Peyer's patch (tissue), 4 donors: ENCODE measurements around the gene PRSS56. TPM values are rescaled to one million over a fixed set of nuclear protein-coding genes. Genes with fewer than 3 reads are reported as not detected.

Source experiments
- DNase-seq, 3 donors: peaks; one replicate each; pipeline ENCODE4 v3.0.0-alpha.2; 2017 to 2019
- H3K27ac ChIP-seq, 4 donors: fragments of 200-600 bp; sonication (generic); one replicate each; pipeline ENCODE4 v1.5.1; 2016 to 2019
- H3K27me3 ChIP-seq, 2 donors: fragments of 200-600 bp; sonication (generic); one replicate each; pipeline ENCODE4 v1.5.1; 2019
- H3K36me3 ChIP-seq, 3 donors: fragments of 200-600 bp; sonication (generic); one replicate each; pipeline ENCODE4 v1.5.1; 2016 to 2019
- H3K4me1 ChIP-seq, 4 donors: fragments of 200-600 bp; sonication (generic); one replicate each; pipeline ENCODE4 v1.5.1; 2016 to 2019
- H3K4me3 ChIP-seq, 4 donors: fragments of 200-600 bp; sonication (generic); 1 replicate in 3 of 4; 2 replicates in 1 of 4; pipeline ENCODE4 v1.5.1; 2016 to 2019; ENCODE audit warnings: mild to moderate bottlenecking in 1 of 4
- H3K9me3 ChIP-seq, 4 donors: fragments of 200-600 bp; sonication (generic); one replicate each; pipeline ENCODE4 v1.5.1; 2016 to 2019; ENCODE audit warnings: mild to moderate bottlenecking in 1 of 4
- CTCF ChIP-seq, 6 experiments: fragments of 450-650 bp in 4 of 6; fragments of 200-600 bp in 2 of 6; sonication (generic) in 1 of 6; IDR thresholded peaks; one replicate each; pipeline ENCODE4 v1.5.1; 2017 to 2019; ENCODE audit warnings: antibody characterized with exemption in 6 of 6, mild to moderate bottlenecking in 3 of 6, moderate library complexity in 1 of 6
- POLR2A ChIP-seq, 2 donors: fragments of 450-650 bp; IDR thresholded peaks; one replicate each; pipeline ENCODE4 v1.5.1; 2017; ENCODE audit warnings: antibody characterized with exemption in 2 of 2, mild to moderate bottlenecking in 2 of 2, moderate library complexity in 2 of 2
- total RNA-seq, 4 donors: library from RNA; depleted of rRNA; stranded (reverse); fragments of >200 nt; gene quantifications; one replicate each; pipeline ENCODE4 v1.1.0, GENCODE V29; 2016

Gene PRSS56
- total RNA-seq, 4 donors from 2014 or later = not detected

DNA sequence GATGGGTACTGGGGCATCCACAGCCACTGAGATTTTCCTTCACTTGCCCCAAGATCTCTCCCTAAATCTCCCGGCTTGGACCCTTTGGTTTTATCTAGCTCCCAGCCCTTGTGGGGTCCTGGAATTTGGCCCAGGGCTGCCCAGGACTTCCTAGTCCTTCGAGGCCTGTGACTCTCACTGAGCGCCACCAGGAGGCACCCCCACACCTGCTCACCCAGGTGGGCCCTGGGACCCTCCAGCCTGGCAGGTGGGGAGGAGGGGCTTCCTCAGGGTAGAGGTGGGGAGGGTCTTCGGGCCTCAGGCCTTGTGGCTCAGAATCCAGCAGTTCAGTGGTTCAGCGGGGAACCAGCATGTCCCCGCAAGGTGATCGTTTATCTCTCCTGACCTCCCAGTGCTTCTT lies 11.9 kb upstream of the PRSS56 start:
- peaks cover 0 to 4% (median 1%) of the 10 kb centered on the region in 4 donors for H3K4me1 ChIP-seq
- no peak overlapping the region for H3K4me3 ChIP-seq
- TF ChIP-seq POLR2A (IDR thresholded peaks at IDR 0.05) (no peak), CTCF (IDR thresholded peaks at IDR 0.05) (no peak)
- H3K9me3 ChIP-seq = no peaks in the 10 kb centered on the region
- no peak for DNase-seq
- H3K27ac ChIP-seq = no peak overlapping the region
- H3K36me3 ChIP-seq = no peaks in the 10 kb centered on the region
- peaks cover 0 to under 1% of the 10 kb centered on the region in 2 donors for H3K27me3 ChIP-seq

DNA sequence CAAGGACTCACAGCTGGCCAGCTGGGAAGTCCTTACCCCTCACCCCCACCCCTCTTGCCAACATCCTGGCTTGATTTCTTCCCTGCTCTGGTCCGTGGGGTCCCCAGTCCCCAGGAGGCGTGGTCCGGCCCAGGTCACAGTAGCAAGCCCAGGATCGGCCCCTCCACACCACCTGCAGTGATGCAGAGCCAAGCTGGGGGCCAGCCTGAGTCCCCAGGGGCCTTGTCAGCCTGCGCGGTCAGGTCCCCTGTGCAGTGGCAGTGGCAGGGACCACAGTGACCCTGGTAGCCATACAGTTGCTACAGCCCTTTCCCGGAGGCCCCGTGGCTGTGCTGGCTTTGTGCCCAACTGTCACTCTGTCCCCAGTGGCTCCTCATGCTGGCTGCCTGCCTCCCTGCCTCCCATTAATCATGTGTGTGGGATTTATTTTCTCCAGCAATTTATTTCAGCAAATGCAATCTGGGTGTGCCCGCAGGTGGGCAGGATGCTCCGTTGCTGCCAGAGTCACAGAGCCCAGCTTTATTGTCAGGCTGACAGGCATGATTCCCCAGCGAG lies 8.8 kb upstream of the PRSS56 start:
- no peaks in the 10 kb centered on the region for H3K27me3 ChIP-seq
- H3K27ac ChIP-seq = no peak overlapping the region
- no peaks in the 10 kb centered on the region for H3K9me3 ChIP-seq
- no peak overlapping the region for H3K4me3 ChIP-seq
- DNase-seq = no peak
- no peaks in the 10 kb centered on the region for H3K36me3 ChIP-seq
- TF ChIP-seq POLR2A (IDR thresholded peaks at IDR 0.05) (no peak), CTCF (IDR thresholded peaks at IDR 0.05) (no peak)
- no peaks in the 10 kb centered on the region for H3K4me1 ChIP-seq

GRCh38 chr2:232512602-232513001 lies 7.6 kb upstream of the PRSS56 start:
- no peaks in the 10 kb centered on the region for H3K27me3 ChIP-seq
- no peak overlapping the region for H3K4me3 ChIP-seq
- TF ChIP-seq POLR2A (IDR thresholded peaks at IDR 0.05) = no peak
- DNase-seq = no peak
- H3K4me1 ChIP-seq = no peaks in the 10 kb centered on the region
- H3K27ac ChIP-seq = no peak overlapping the region
- no peaks in the 10 kb centered on the region for H3K36me3 ChIP-seq
- H3K9me3 ChIP-seq = no peaks in the 10 kb centered on the region

DNA sequence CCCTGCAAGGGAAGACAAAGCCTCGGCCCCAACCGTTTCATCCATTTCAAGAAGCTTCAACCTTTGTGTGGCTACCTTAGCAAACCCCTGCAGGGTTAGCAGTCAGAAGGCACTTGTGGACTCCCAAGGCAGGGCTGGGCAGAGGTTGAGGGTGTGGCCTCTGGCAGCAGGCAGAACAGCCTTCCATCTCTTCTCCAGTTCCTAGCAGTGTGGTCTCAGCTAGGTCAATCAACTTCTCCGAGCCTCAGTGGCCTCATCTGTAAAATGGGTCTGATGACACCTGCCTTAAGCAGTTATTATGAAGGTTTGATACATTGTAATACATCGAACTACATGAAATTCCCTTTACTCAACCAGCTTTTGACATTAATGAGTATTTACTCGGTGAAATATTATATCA lies 6.8 kb upstream of the PRSS56 start:
- H3K4me3 ChIP-seq = no peak overlapping the region
- TF ChIP-seq POLR2A (IDR thresholded peaks at IDR 0.05) = no peak
- no peak for TF ChIP-seq CTCF (IDR thresholded peaks at IDR 0.05)
- no peaks in the 10 kb centered on the region for H3K4me1 ChIP-seq
- no peak overlapping the region for H3K27ac ChIP-seq
- DNase-seq = no peak
- no peaks in the 10 kb centered on the region for H3K27me3 ChIP-seq
- H3K36me3 ChIP-seq = no peaks in the 10 kb centered on the region
- H3K9me3 ChIP-seq = no peaks in the 10 kb centered on the region

GRCh38 chr2:232515639-232516038 lies 4.5 kb upstream of the PRSS56 start:
- H3K9me3 ChIP-seq = no peaks in the 10 kb centered on the region
- H3K4me3 ChIP-seq = no peak overlapping the region
- H3K27ac ChIP-seq = peak overlapping the region in 1 of 4 donors; percentile 69
- TF ChIP-seq CTCF (IDR thresholded peaks at IDR 0.05) = no peak
- TF ChIP-seq POLR2A (IDR thresholded peaks at IDR 0.05) = no peak
- no peaks in the 10 kb centered on the region for H3K36me3 ChIP-seq
- peak in 1 of 3 donors; percentile 54 for DNase-seq
- no peaks in the 10 kb centered on the region for H3K4me1 ChIP-seq
- H3K27me3 ChIP-seq = no peaks in the 10 kb centered on the region

DNA sequence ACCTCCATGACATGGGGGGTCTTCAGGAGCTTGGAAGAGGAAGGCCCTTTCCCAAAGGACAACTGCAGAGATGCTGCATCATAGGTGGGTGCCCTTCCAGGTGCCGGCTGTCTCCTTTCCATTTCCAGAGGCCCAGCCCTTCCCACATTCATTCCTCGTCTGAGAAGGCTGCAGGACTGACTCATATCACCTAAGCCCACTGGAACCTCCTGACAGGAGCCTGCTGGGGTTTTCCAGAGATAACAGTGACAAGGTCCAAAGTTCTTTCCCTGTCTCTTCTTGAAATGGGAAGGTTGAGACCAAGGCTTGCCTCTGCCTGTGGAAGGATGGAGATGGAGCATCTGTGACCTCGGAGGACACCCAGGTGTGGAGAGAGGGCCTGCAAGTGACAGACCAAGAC lies 3.6 kb upstream of the PRSS56 start:
- Histone ChIP-seq H3K36me3 (no peaks in the 10 kb centered on the region), H3K4me1 (no peaks in the 10 kb centered on the region), H3K4me3 (no peak overlapping the region), H3K27me3 (no peaks in the 10 kb centered on the region), H3K27ac (peak overlapping the region in 1 of 4 donors; percentile 69), H3K9me3 (no peaks in the 10 kb centered on the region)
- TF ChIP-seq CTCF (IDR thresholded peaks at IDR 0.05) (no peak), POLR2A (IDR thresholded peaks at IDR 0.05) (no peak)
- DNase-seq = no peak
